ENCODE results near the gene RALGPS1. TPM values are rescaled to one million over a fixed set of nuclear protein-coding genes. Genes with fewer than 3 reads are reported as not detected.

Gene RALGPS1
- polyA plus RNA-seq, 3 donors, result 0.60 to 4.6 (median 1.3) TPM

DNA sequence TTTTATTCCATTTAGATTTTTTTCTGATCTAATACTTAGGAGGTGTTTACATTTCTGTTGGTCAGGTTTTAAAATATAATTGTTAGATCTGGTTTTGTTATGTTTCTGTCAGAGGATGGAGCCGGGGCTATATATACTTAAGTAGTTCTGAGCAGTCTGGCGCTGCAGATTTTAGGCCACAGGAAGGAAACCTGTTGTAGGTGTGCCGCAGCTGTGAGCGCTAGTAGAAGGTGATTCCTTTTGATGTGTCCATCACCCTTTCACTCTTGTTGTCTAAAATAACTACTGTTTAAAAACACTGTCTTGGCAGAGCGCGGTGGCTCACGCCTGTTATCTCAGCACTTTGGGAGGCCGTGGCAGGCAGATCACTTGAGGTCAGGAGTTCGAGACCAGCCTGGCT lies 37.2 kb upstream of the RALGPS1 start:
- intact Hi-C loops (cut with micrococcal nuclease), result no loop called here

GRCh38 chr9:126879288-126879687 lies 35.3 kb upstream of the RALGPS1 start:
- H3K9ac ChIP-seq (ENCODE audit: insufficient read depth, low read length, poor library complexity, severe bottlenecking), result no peak overlapping the region
- Mint-ChIP-seq H3K4me1 (peaks cover 22% of the 10 kb centered on the region), H3K27ac (peak overlapping the region in 1 of 7 donors; percentile 19), H3K36me3 (peaks cover 44 to 69% of the 10 kb centered on the region in 2 donors), H3K27me3 (ENCODE audit: low read depth in 3 of 3) (no peaks in the 10 kb centered on the region), H3K9me3 (no peaks in the 10 kb centered on the region), H3K4me3 (no peak overlapping the region)
- H3K4me1 ChIP-seq (ENCODE audit: control insufficient read depth in 1 of 2, insufficient read depth in 2 of 2, low read length in 2 of 2), result peaks cover 1 to 7% of the 10 kb centered on the region in 2 donors
- H3K36me3 ChIP-seq (replicated peaks in 1 of 2; ENCODE audit: control insufficient read depth in 1 of 2, insufficient read depth in 2 of 2, low read length in 2 of 2), result peaks cover 43 to 72% of the 10 kb centered on the region in 2 donors
- H3K4me3 ChIP-seq (replicated peaks in 1 of 3; ENCODE audit: low read depth in 2 of 3, low read length in 3 of 3), result no peak overlapping the region
- WGBS (ENCODE audit: insufficient coverage), result over 99% methylated on average over 9 of the region's 9 CpGs
- H2AFZ ChIP-seq (ENCODE audit: insufficient read depth, low read depth, low read length, poor library complexity, severe bottlenecking), result no peak overlapping the region
- peaks cover 93% of the 10 kb centered on the region for H3K79me2 ChIP-seq (ENCODE audit: insufficient read depth, low read length)
- TF ChIP-seq, protein P1, sequence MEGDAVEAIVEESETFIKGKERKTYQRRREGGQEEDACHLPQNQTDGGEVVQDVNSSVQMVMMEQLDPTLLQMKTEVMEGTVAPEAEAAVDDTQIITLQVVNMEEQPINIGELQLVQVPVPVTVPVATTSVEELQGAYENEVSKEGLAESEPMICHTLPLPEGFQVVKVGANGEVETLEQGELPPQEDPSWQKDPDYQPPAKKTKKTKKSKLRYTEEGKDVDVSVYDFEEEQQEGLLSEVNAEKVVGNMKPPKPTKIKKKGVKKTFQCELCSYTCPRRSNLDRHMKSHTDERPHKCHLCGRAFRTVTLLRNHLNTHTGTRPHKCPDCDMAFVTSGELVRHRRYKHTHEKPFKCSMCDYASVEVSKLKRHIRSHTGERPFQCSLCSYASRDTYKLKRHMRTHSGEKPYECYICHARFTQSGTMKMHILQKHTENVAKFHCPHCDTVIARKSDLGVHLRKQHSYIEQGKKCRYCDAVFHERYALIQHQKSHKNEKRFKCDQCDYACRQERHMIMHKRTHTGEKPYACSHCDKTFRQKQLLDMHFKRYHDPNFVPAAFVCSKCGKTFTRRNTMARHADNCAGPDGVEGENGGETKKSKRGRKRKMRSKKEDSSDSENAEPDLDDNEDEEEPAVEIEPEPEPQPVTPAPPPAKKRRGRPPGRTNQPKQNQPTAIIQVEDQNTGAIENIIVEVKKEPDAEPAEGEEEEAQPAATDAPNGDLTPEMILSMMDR (IDR thresholded peaks at IDR 0.05), result no peak
- H3K4me2 ChIP-seq (replicated peaks; ENCODE audit: extremely low read depth, low read length, poor library complexity, severe bottlenecking), result no peak overlapping the region
- H3K27me3 ChIP-seq (ENCODE audit: control insufficient read depth in 2 of 2, insufficient read depth in 2 of 2, low read length in 2 of 2), result no peaks in the 10 kb centered on the region
- intact Hi-C loops (cut with micrococcal nuclease), result no loop called here
- peaks cover 98% of the 10 kb centered on the region for H4K20me1 ChIP-seq (ENCODE audit: insufficient read depth, low read length)
- no peaks in the 10 kb centered on the region for H3K9me3 ChIP-seq (replicated peaks in 1 of 2; ENCODE audit: control insufficient read depth in 1 of 2, insufficient read depth in 1 of 2, low read length in 2 of 2)
- no peak for DNase-seq
- H3K27ac ChIP-seq (ENCODE audit: low read depth in 1 of 2, low read length in 2 of 2), result no peak overlapping the region

More for the DNA sequence above, 37.2 kb upstream of the RALGPS1 start:
- Mint-ChIP-seq H3K27me3 (ENCODE audit: low read depth in 3 of 3) (no peaks in the 10 kb centered on the region), H3K27ac (peak overlapping the region in 3 of 7 donors; percentile 10 to 35 (median 34)), H3K9me3 (peaks cover 0 to 1% (median 0%) of the 10 kb centered on the region in 7 donors), H3K4me1 (peaks cover 21% of the 10 kb centered on the region), H3K36me3 (peaks cover 43 to 62% of the 10 kb centered on the region in 2 donors), H3K4me3 (no peak overlapping the region)
- H3K4me1 ChIP-seq (ENCODE audit: control insufficient read depth in 1 of 2, insufficient read depth in 2 of 2, low read length in 2 of 2), result peaks cover 0 to 5% of the 10 kb centered on the region in 2 donors
- H2AFZ ChIP-seq (ENCODE audit: insufficient read depth, low read depth, low read length, poor library complexity, severe bottlenecking), result no peak overlapping the region
- no peaks in the 10 kb centered on the region for H3K9me3 ChIP-seq (replicated peaks in 1 of 2; ENCODE audit: control insufficient read depth in 1 of 2, insufficient read depth in 1 of 2, low read length in 2 of 2)
- H3K36me3 ChIP-seq (replicated peaks in 1 of 2; ENCODE audit: control insufficient read depth in 1 of 2, insufficient read depth in 2 of 2, low read length in 2 of 2), result peaks cover 33 to 57% of the 10 kb centered on the region in 2 donors
- no peak overlapping the region for H3K4me2 ChIP-seq (replicated peaks; ENCODE audit: extremely low read depth, low read length, poor library complexity, severe bottlenecking)
- peak overlapping the region in 1 of 2 donors; percentile 32 for H3K27ac ChIP-seq (ENCODE audit: low read depth in 1 of 2, low read length in 2 of 2)
- H3K4me3 ChIP-seq (replicated peaks in 1 of 3; ENCODE audit: low read depth in 2 of 3, low read length in 3 of 3), result no peak overlapping the region
- no peak for DNase-seq
- peaks cover 96% of the 10 kb centered on the region for H3K79me2 ChIP-seq (ENCODE audit: insufficient read depth, low read length)
- TF ChIP-seq, protein P1 (IDR thresholded peaks at IDR 0.05), result no peak
- no peaks in the 10 kb centered on the region for H3K27me3 ChIP-seq (ENCODE audit: control insufficient read depth in 2 of 2, insufficient read depth in 2 of 2, low read length in 2 of 2)
- no CpG with 5 or more reads among the region's 9 CpGs for WGBS (ENCODE audit: insufficient coverage)
- H4K20me1 ChIP-seq (ENCODE audit: insufficient read depth, low read length), result peaks cover 98% of the 10 kb centered on the region
- no peak overlapping the region for H3K9ac ChIP-seq (ENCODE audit: insufficient read depth, low read length, poor library complexity, severe bottlenecking)

All from CD14-positive monocyte (primary cell).